CD14-positive monocyte (primary cell): ENCODE results near the gene SPTSSA. TPM values are rescaled to one million over a fixed set of nuclear protein-coding genes. Genes with fewer than 3 reads are reported as not detected.

Source experiments
- DNase-seq, 3 donors: peaks; one replicate each; pipeline ENCODE4 v3.0.0-alpha.2; 2011 to 2022
- H2AFZ ChIP-seq: 2 replicates; pipeline ENCODE4 v1.6.0; 2012; ENCODE audit warnings: mild to moderate bottlenecking, low read depth, low read length, inconsistent platforms; ENCODE audit not compliant: insufficient read depth, poor library complexity, severe bottlenecking
- H3K27ac ChIP-seq, 2 donors: 1 replicate in 1 of 2; 2 replicates in 1 of 2; pipeline ENCODE4 v1.5.1; 2012 to 2013; ENCODE audit warnings: low read length in 2 of 2, control low read depth in 1 of 2, inconsistent platforms in 1 of 2, low read depth in 1 of 2, mild to moderate bottlenecking in 1 of 2
- H3K27me3 ChIP-seq, 2 donors: one replicate each; pipeline versions ENCODE4 v1.6.0 to v1.6.1; 2011 to 2013; ENCODE audit warnings: low read length in 2 of 2; ENCODE audit not compliant: control insufficient read depth in 2 of 2, insufficient read depth in 2 of 2
- H3K36me3 ChIP-seq, 2 donors: replicated peaks in 1 of 2; 1 replicate in 1 of 2; 2 replicates in 1 of 2; pipeline versions ENCODE4 v1.5.1 to v1.6.1; 2012 to 2013; ENCODE audit warnings: low read length in 2 of 2, control low read depth in 1 of 2, inconsistent platforms in 1 of 2, mild to moderate bottlenecking in 1 of 2; ENCODE audit not compliant: insufficient read depth in 2 of 2, control insufficient read depth in 1 of 2
- H3K4me1 ChIP-seq, 2 donors: 1 replicate in 1 of 2; 2 replicates in 1 of 2; pipeline versions ENCODE4 v1.5.1 to v1.6.1; 2012 to 2013; ENCODE audit warnings: low read length in 2 of 2, control low read depth in 1 of 2, inconsistent platforms in 1 of 2, mild to moderate bottlenecking in 1 of 2, moderate library complexity in 1 of 2; ENCODE audit not compliant: insufficient read depth in 2 of 2, control insufficient read depth in 1 of 2
- H3K4me2 ChIP-seq: replicated peaks from 2 replicates; pipeline ENCODE3; 2012; ENCODE audit warnings: low read length, moderate library complexity, mild to moderate bottlenecking; ENCODE audit not compliant: poor library complexity, severe bottlenecking; ENCODE audit errors: extremely low read depth
- H3K4me3 ChIP-seq, 3 experiments: fragments of 200-600 bp in 1 of 3; sonication (generic) in 1 of 3; replicated peaks in 1 of 3; 1 replicate in 2 of 3; 2 replicates in 1 of 3; pipeline ENCODE4 v1.5.1; 2011 to 2013; ENCODE audit warnings: low read length in 3 of 3, mild to moderate bottlenecking in 3 of 3, control low read depth in 2 of 3, low read depth in 2 of 3, inconsistent platforms in 1 of 3, moderate library complexity in 1 of 3
- H3K79me2 ChIP-seq: 2 replicates; pipeline ENCODE4 v1.6.0; 2012; ENCODE audit warnings: mild to moderate bottlenecking, control low read depth, inconsistent platforms, low read length, moderate library complexity; ENCODE audit not compliant: insufficient read depth
- H3K9ac ChIP-seq: 2 replicates; pipeline ENCODE4 v1.6.0; 2017; ENCODE audit warnings: low read length, mild to moderate bottlenecking; ENCODE audit not compliant: insufficient read depth, poor library complexity, severe bottlenecking
- H3K9me3 ChIP-seq, 2 donors: replicated peaks in 1 of 2; 1 replicate in 1 of 2; 2 replicates in 1 of 2; pipeline versions ENCODE4 v1.5.1 to v1.6.1; 2012 to 2013; ENCODE audit warnings: low read length in 2 of 2, control low read depth in 1 of 2; ENCODE audit not compliant: control insufficient read depth in 1 of 2, insufficient read depth in 1 of 2
- H4K20me1 ChIP-seq: 2 replicates; pipeline ENCODE4 v1.6.0; 2012; ENCODE audit warnings: mild to moderate bottlenecking, low read length, control low read depth, moderate library complexity; ENCODE audit not compliant: insufficient read depth
- H3K27ac Mint-ChIP-seq, 7 donors: one replicate each; pipeline ENCODE4 v1.8.0; 2020; ENCODE audit warnings: mild to moderate bottlenecking in 7 of 7, mixed read lengths in 7 of 7, moderate library complexity in 6 of 7, inconsistent platforms in 2 of 7
- H3K27me3 Mint-ChIP-seq, 3 donors: one replicate each; pipeline ENCODE4 v1.8.0; 2021 to 2022; ENCODE audit warnings: low read depth in 3 of 3, mild to moderate bottlenecking in 3 of 3, mixed read lengths in 3 of 3, moderate library complexity in 3 of 3, inconsistent platforms in 1 of 3
- H3K36me3 Mint-ChIP-seq, 2 donors: one replicate each; pipeline ENCODE4 v1.8.0; 2020; ENCODE audit warnings: mixed read lengths in 2 of 2, inconsistent platforms in 1 of 2, mild to moderate bottlenecking in 1 of 2
- H3K4me1 Mint-ChIP-seq: one replicate; pipeline ENCODE4 v1.8.0; 2020; ENCODE audit warnings: mild to moderate bottlenecking, mixed read lengths
- H3K4me3 Mint-ChIP-seq, 2 donors: one replicate each; pipeline ENCODE4 v1.8.0; 2020; ENCODE audit warnings: mild to moderate bottlenecking in 2 of 2, mixed read lengths in 2 of 2, moderate library complexity in 1 of 2
- H3K9me3 Mint-ChIP-seq, 7 donors: one replicate each; pipeline ENCODE4 v1.8.0; 2020 to 2022; ENCODE audit warnings: mixed read lengths in 7 of 7, mild to moderate bottlenecking in 6 of 7, moderate library complexity in 6 of 7, inconsistent platforms in 2 of 7
- WGBS: methylation state at CpG from one replicate; pipeline ENCODE4 v1.1.5; 2013; ENCODE audit warnings: missing lambda C conversion rate; ENCODE audit not compliant: insufficient coverage; 5-methylcytosine and 5-hydroxymethylcytosine counted together
- intact Hi-C, 2 donors: fragments of 100-400 bp; cut with micrococcal nuclease; formaldehyde crosslinking; loops; one replicate each; pipeline versions ENCODE4 v1.15.0 to v1.15.1; 2023
- polyA plus RNA-seq, 3 donors: library from polyadenylated mRNA; depleted of rRNA in 1 of 3; unstranded in 2 of 3; stranded (reverse) in 1 of 3; fragments of 300-500 nt in 2 of 3; fragments of >200 nt in 1 of 3; fragmentation: Illumina TruSeq in 2 of 3; gene quantifications; 1 replicate in 2 of 3; 2 replicates in 1 of 3; pipeline ENCODE4 v1.2.3, GENCODE V29; 2012 to 2021
- TF ChIP-seq, protein P1 (sequence below): fragments of 200-600 bp; IDR thresholded peaks from one replicate; pipeline ENCODE4 v1.8.0; 2022; ENCODE audit warnings: antibody characterized with exemption, mild to moderate bottlenecking

Gene SPTSSA
- polyA plus RNA-seq, 3 donors: 14.2 to 85.7 (median 70.6) TPM

GRCh38 chr14:34463598-34463961, 1.5 kb upstream of the SPTSSA start:
- Histone ChIP-seq H3K4me2 (no peak overlapping the region), H2AFZ (no peak overlapping the region), H3K4me1 (peaks cover 37% of the 10 kb centered on the region in 2 donors), H4K20me1 (peaks cover 8% of the 10 kb centered on the region), H3K4me3 (no peak overlapping the region), H3K9ac (no peak overlapping the region), H3K36me3 (no peaks in the 10 kb centered on the region), H3K9me3 (no peaks in the 10 kb centered on the region), H3K79me2 (peaks cover 33% of the 10 kb centered on the region), H3K27me3 (no peaks in the 10 kb centered on the region), H3K27ac (no peak overlapping the region)
- Mint-ChIP-seq H3K27ac (no peak overlapping the region), H3K36me3 (peaks cover 0 to 8% of the 10 kb centered on the region in 2 donors), H3K27me3 (peaks cover 0 to 2% (median 1%) of the 10 kb centered on the region in 3 donors), H3K4me1 (peaks cover 25% of the 10 kb centered on the region), H3K4me3 (no peak overlapping the region), H3K9me3 (peaks cover 0 to 1% (median 0%) of the 10 kb centered on the region in 7 donors)
- no peak for DNase-seq
- TF ChIP-seq, protein P1, sequence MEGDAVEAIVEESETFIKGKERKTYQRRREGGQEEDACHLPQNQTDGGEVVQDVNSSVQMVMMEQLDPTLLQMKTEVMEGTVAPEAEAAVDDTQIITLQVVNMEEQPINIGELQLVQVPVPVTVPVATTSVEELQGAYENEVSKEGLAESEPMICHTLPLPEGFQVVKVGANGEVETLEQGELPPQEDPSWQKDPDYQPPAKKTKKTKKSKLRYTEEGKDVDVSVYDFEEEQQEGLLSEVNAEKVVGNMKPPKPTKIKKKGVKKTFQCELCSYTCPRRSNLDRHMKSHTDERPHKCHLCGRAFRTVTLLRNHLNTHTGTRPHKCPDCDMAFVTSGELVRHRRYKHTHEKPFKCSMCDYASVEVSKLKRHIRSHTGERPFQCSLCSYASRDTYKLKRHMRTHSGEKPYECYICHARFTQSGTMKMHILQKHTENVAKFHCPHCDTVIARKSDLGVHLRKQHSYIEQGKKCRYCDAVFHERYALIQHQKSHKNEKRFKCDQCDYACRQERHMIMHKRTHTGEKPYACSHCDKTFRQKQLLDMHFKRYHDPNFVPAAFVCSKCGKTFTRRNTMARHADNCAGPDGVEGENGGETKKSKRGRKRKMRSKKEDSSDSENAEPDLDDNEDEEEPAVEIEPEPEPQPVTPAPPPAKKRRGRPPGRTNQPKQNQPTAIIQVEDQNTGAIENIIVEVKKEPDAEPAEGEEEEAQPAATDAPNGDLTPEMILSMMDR: no peak
- 100% methylated on average over 1 of the region's 1 CpG for WGBS
- intact Hi-C loops: loop anchor here (5.0 to 10.0 kb wide), 4 partner anchors 74 to 661 kb away; partner anchors contain the start of genes BAZ1A (in 1 of the 2), EAPP (in 1 of the 2), PPP2R3C (in 1 of the 2) and PRORP (in 1 of the 2)

DNA sequence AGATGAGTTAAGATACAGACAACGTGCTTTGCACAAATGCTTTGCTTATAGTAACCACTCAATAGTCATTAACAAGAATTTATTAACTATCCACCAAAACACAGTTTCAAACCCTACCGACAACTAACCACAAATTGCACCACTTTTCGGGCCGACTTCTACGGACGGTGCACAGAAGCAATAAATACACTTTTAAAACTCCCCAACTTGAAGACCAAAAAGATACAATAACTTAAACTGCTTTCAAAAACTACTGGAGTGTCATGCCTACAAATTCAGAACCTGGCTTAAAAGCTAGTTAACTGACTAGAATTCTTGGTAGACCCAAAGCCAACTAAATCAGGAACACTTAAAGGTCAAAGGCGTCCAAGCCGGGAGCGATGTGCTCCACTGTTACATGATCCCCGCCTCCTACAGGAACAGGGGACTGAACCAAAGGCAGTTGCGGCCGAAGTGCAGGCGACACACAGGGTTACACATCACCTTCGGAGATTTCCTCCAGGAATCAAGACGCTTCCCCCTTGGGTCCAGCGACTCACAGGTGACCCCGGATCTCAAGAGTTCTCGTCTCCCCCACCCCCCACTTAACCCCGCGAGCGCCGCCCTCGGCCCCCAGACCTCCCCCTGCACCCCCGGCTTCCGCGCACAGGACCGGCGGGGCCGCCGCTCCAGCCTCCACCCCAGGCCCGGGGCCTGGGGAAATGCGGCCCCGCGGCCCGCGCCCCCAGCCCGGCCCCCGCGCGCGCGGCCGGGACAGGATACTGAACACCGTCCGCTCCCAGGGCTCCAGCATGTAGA, 507 bp downstream of the SPTSSA start:
- H3K27ac ChIP-seq: peak overlapping the region; percentile 58 to 85
- peak; percentile 3 to 32 (median 28) for DNase-seq

More for the DNA sequence above, 507 bp downstream of the SPTSSA start:
- intact Hi-C loops: loop anchor here (5.0 to 10.0 kb wide), 4 partner anchors 76 to 663 kb away; partner anchors contain the start of genes BAZ1A (in 1 of the 2), EAPP (in 1 of the 2), PPP2R3C (in 1 of the 2) and PRORP (in 1 of the 2)
- H3K36me3 Mint-ChIP-seq: peaks cover 2 to 18% of the 10 kb centered on the region in 2 donors
- Histone ChIP-seq H3K9me3 (no peaks in the 10 kb centered on the region), H3K27me3 (no peaks in the 10 kb centered on the region), H3K4me3 (peak overlapping the region; percentile 80 to 97 (median 84)), H2AFZ (peak overlapping the region; percentile 76), H3K4me2 (peak overlapping the region; percentile 84), H4K20me1 (peaks cover 20% of the 10 kb centered on the region), H3K79me2 (peaks cover 49% of the 10 kb centered on the region), H3K4me1 (peaks cover 37% of the 10 kb centered on the region in 2 donors), H3K36me3 (peaks cover 1 to 7% of the 10 kb centered on the region in 2 donors), H3K9ac (peak overlapping the region; percentile 87)
- peak overlapping the region; percentile 86 to 96 (median 93) for H3K27ac Mint-ChIP-seq
- TF ChIP-seq, protein P1: no peak
- peaks cover 0 to 1% (median 0%) of the 10 kb centered on the region in 3 donors for H3K27me3 Mint-ChIP-seq
- WGBS: under 1% methylated on average over 38 of the region's 45 CpGs
- no peaks in the 10 kb centered on the region for H3K9me3 Mint-ChIP-seq
- H3K4me1 Mint-ChIP-seq: peaks cover 23% of the 10 kb centered on the region
- H3K4me3 Mint-ChIP-seq: peak overlapping the region; percentile 91 to 93
